Choroid plexus epithelial cell (primary cell): ENCODE results near the gene RSPH1.
A peak's percentile ranks its signal among the peaks of the same experiment; 100 is the strongest.

Experiments
- DNase-seq: peaks from one replicate; pipeline ENCODE4 v3.0.0-alpha.2; 2010; ENCODE audit warnings: low read depth
- H3K4me3 ChIP-seq: 2 replicates; pipeline ENCODE4 v1.5.1; 2011; ENCODE audit warnings: low read depth, mild to moderate bottlenecking, control low read depth, low read length, moderate library complexity
- TF ChIP-seq, protein P1 (sequence below): conservative IDR thresholded peaks from 2 replicates; pipeline ENCODE4 v1.5.1; 2011; ENCODE audit warnings: low read depth, mild to moderate bottlenecking, control low read depth, inconsistent platforms, low read length, moderate library complexity

Gene RSPH1

DNA sequence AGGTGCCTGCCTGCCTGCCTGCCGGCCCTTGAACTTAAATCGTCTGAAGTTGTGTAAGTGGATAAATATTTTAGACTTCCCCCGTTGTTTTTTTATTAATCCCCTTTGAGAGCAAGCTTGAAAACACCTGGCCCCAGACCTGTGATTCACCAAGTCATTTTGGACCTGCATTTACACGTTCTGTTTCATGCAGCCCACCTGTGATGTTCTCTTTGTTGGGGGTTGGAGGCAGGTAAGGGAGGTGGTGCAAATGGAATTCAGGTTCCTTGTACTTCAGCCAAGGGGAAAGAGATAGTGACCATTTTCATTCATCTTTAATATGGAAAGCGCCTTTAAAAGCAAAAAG, 18.8 kb upstream of the RSPH1 start:
- no peak for DNase-seq
- TF ChIP-seq, protein P1, sequence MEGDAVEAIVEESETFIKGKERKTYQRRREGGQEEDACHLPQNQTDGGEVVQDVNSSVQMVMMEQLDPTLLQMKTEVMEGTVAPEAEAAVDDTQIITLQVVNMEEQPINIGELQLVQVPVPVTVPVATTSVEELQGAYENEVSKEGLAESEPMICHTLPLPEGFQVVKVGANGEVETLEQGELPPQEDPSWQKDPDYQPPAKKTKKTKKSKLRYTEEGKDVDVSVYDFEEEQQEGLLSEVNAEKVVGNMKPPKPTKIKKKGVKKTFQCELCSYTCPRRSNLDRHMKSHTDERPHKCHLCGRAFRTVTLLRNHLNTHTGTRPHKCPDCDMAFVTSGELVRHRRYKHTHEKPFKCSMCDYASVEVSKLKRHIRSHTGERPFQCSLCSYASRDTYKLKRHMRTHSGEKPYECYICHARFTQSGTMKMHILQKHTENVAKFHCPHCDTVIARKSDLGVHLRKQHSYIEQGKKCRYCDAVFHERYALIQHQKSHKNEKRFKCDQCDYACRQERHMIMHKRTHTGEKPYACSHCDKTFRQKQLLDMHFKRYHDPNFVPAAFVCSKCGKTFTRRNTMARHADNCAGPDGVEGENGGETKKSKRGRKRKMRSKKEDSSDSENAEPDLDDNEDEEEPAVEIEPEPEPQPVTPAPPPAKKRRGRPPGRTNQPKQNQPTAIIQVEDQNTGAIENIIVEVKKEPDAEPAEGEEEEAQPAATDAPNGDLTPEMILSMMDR, result no peak
- peak overlapping the region; percentile 61 for H3K4me3 ChIP-seq

DNA sequence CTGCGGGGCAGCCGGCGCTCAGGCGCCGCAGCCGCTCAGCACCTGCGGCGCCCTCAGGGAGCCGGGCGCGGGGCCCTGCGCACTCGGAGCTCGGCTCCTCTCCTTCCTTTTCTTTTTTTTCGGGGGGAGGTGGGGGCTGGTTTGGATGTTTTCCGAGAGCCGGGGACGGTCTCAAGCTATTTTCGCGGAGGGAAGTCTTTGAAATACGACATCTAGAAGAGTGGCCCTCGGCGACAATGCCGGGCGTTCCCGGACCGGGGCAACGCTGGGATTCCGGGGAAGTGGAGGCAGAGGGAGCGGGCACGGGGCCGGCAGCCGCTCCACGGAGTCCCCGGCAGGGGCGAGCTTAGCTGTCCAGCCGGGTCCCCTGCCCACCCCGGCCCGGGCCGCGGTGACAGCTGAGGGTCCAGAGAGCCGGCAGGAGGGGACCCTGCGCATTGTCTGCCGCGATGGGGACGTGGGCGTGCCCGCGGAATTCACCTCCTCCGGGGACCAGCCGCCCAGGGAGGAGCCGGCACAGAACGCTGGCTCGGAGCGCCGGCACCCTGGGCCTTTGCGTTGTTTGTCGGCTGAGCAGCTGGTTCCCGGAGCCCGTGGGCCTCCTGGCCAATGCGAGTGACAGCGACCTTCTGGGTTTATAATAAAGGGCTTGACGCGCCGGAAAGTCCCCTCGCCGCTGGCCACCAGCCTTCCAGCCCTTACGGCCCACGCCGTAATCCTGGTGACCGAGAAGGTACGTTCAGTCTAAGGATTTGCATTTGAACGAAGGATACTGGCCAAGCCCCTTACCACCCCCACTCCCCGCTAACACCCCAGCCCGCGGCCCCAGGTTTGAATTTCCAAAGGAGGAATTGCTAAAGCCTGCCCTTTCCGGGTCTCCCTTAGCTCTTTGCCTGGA, 18.2 kb upstream of the RSPH1 start:
- DNase-seq, result no peak
- TF ChIP-seq, protein P1, result no peak
- peak overlapping the region; percentile 61 for H3K4me3 ChIP-seq

DNA sequence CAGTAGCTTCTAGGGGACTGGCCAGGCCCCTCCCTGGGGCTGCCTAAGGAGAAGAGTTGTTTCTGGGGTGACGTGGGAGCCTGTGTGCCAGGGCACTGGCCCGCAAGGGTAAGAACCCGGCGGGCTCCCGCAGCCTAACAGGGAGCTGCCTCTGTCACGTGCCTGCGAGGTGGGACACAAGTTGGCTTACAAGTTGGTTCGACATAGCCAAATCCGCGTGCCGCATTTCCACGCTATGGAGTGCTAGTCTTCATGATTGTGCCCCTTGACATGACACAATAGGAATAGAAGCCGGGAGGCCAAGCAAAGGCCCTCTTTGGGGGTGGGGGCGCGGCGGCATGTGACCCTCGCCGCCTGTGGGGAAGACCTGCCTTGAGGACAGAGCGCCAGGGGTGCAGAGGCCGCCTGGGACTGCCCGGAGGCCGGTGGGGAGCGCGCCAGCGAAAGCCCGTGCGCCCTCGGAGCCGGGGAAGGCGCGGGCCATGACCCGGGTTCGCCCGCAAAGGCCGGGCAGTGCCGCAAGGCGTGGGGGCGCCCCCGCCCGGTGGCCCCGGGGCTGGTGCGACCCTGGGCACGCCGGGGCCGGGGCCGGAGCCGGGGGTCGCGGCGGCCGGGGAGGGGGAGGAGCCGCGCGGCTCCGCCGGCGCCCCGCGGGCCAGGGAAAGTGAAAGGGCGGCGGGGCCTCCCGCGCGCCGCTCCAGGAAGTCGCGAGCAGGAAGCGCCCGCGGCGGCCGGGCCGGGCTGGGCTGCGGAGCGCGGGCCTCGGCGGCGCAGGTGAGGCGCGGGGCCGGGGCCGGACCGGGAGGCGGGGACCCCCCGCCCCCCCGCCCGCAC, 17.3 kb upstream of the RSPH1 start, which contains the start of gene SLC37A1:
Gene SLC37A1, plus strand, starts transcription at position 702 of the 834 bp plus-strand sequence. CDS start 4,603 bp downstream, outside the sequence.
- TF ChIP-seq, protein P1, result no peak
- DNase-seq, result no peak
- peak within 1 kb of the TSS; percentile 61 for H3K4me3 ChIP-seq

DNA sequence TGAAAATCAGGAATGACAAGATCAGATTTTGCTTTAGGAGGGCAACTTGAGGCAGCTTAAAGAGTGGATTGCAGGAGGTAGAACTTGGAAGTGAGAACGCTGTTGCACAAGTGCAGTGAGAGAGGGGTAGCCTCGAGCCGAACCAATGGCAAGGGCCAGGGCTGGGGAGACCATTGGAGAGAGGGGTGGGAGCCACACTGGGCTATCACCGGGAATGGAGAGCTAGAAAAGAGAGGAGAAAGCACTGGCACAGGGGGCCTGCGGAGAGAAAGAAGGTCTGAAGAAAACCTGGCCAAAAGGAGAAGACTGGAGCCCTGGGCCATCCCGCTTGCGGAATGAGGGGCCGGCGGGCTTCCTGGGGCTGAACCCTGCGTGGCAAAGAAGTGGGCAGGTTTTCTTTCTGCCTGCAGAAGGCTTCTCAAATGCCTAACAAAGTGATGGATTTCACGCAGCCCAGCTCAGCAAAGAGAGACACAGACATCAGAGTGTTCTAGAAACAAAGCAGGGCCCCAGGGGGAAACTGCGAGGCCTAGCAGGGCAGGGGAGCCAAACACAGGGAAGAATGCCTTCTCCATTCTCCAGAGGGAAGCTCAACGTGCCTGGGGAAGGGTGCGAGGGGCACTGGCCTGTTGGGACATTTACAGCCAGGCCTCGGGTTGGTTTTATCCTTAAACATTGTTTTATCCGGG, 16.5 kb upstream of the RSPH1 start:
- TF ChIP-seq, protein P1, result no peak
- no peak for DNase-seq
- no peak overlapping the region for H3K4me3 ChIP-seq

DNA sequence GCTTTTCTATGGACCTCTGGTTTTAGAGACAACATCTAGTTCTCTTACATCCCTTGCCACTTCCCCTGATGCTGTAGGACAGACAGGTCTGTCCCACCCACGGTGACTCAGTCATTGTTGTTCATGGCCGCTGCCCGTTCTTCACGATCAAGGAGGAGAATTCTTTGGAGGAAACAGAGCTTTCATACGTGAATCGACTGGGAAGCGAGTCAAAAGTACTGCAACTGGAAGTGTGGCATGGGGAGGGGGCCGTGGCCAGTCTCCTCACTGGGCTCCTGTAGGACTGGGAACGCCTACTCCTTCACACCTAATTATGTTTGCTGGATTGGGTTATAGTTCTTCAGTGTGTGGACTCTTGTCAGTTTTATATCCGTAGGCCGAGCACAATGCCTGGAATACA, 13.2 kb upstream of the RSPH1 start:
- TF ChIP-seq, protein P1, result no peak
- DNase-seq, result no peak
- no peak overlapping the region for H3K4me3 ChIP-seq

DNA sequence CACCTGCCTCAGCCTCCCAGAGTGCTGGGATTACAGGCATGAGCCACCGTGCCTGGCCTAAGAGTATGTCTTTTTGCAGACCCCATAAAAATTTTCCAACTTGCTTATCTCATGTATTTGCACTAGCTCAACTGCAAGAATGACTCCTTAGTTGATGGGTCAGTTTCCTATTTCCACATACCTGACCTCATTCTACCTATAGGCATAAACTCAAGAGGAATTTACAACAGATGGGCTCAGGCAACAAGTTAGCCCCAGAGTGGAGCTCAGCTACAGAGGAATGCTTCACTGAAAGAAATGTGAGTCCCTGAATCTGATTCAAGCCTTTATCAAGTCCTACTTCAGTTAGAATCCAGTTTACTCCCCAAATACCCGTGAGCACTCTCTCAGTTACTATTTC, 12.3 kb upstream of the RSPH1 start:
- TF ChIP-seq, protein P1, result no peak
- no peak overlapping the region for H3K4me3 ChIP-seq
- no peak for DNase-seq
